Tibial nerve (tissue), 3 donors: ENCODE measurements around the gene KRTAP4-5.

Source experiments
- CTCF ChIP-seq, 5 experiments: fragments of 200-600 bp in 3 of 5; fragments of 450-650 bp in 2 of 5; sonication (generic) in 3 of 5; IDR thresholded peaks; one replicate each; pipeline ENCODE4 v1.5.1; 2016 to 2019; ENCODE audit warnings: antibody characterized with exemption in 5 of 5, mild to moderate bottlenecking in 3 of 5, moderate library complexity in 2 of 5
- POLR2A ChIP-seq, 2 donors: fragments of 450-650 bp; IDR thresholded peaks; one replicate each; pipeline ENCODE4 v1.6.1; 2017; ENCODE audit warnings: antibody characterized with exemption in 2 of 2, mild to moderate bottlenecking in 2 of 2, moderate library complexity in 2 of 2

GRCh38 chr17:41103896-41104295 is 45.7 kb downstream of the KRTAP4-5 start:
- TF ChIP-seq CTCF (IDR thresholded peaks at IDR 0.05) (no peak), POLR2A (IDR thresholded peaks at IDR 0.05) (no peak)
